A549 (cell line): ENCODE data around the gene ACOT7. TPM values are rescaled to one million over a fixed set of nuclear protein-coding genes. Genes with fewer than 3 reads are reported as not detected.

Experiments used
- ATAC-seq, 2 experiments: fragments of 200-7000 bp in 1 of 2; fragments of >200 bp in 1 of 2; cut with Nextera tagmentation in 1 of 2; cut with Tn5 transposase in 1 of 2; 3 replicates each; pipeline versions ENCODE4 v1.8.0 to v1.9.1; 2018 to 2020; ENCODE audit warnings: mild to moderate bottlenecking in 1 of 2, moderate library complexity in 1 of 2
- CTCF ChIA-PET: fragments of 300-600 bp; sonication (Branson Sonifier 250); formaldehyde crosslinking; extraction: SDS; loops from one replicate; lab custom pipeline; 2021; ENCODE audit warnings: antibody characterized with exemption, inconsistent platforms; lab: Yijun Ruan, JAX
- POLR2A ChIA-PET: fragments of 350-600 bp; formaldehyde crosslinking; extraction: SDS; loops from one replicate; lab custom pipeline; 2021; ENCODE audit warnings: antibody characterized with exemption, inconsistent platforms; lab: Yijun Ruan, JAX
- DNase-seq, 2 experiments: peaks; one replicate each; pipeline versions ENCODE4 v3.0.0 to v3.0.0-alpha.2; 2011 to 2016; ENCODE audit warnings: low read depth in 1 of 2, low spot score in 1 of 2
- FAIRE-seq: peaks from 2 replicates; lab custom pipeline; 2011; peaks lifted over from hg19 to GRCh38; lab: Jason Lieb, UNC
- H3K27ac ChIP-seq, 2 experiments: fragments of >200 bp; sonication (Bioruptor Twin); formaldehyde crosslinking; 3 replicates each; pipeline ENCODE4 v1.5.1; 2016 to 2017
- H3K4me1 ChIP-seq: fragments of >200 bp; sonication (Bioruptor Twin); formaldehyde crosslinking; 3 replicates; pipeline ENCODE4 v1.6.1; 2016
- H3K4me2 ChIP-seq: fragments of >200 bp; sonication (Bioruptor Twin); formaldehyde crosslinking; 3 replicates; pipeline ENCODE4 v1.6.1; 2016
- H3K4me3 ChIP-seq: fragments of >200 bp; sonication (Bioruptor Twin); formaldehyde crosslinking; 3 replicates; pipeline ENCODE4 v1.5.1; 2016
- H3K9me3 ChIP-seq: fragments of >200 bp; sonication (Bioruptor Twin); formaldehyde crosslinking; 3 replicates; pipeline ENCODE4 v1.6.1; 2016
- ATOH8 ChIP-seq: fragments of 250-450 bp; sonication (Bioruptor Pico); IDR thresholded peaks from 2 replicates; pipeline ENCODE4 v1.5.0; 2020; ENCODE audit warnings: low read depth, mild to moderate bottlenecking, moderate library complexity
- BHLHE40 ChIP-seq: IDR thresholded peaks from 2 replicates; pipeline ENCODE4 v1.6.1; 2012; ENCODE audit warnings: low read depth, low read length, inconsistent platforms
- CBX2 ChIP-seq: fragments of 200-600 bp; sonication (generic); IDR thresholded peaks from 2 replicates; pipeline ENCODE4 v1.6.1; 2016; ENCODE audit warnings: low read depth, mild to moderate bottlenecking, borderline replicate concordance
- CBX8 ChIP-seq: fragments of 200-600 bp; sonication (generic); IDR thresholded peaks from 2 replicates; pipeline ENCODE4 v1.6.1; 2016
- CHD4 ChIP-seq: fragments of 200-600 bp; sonication (generic); IDR thresholded peaks from 2 replicates; pipeline ENCODE4 v1.6.1; 2016; ENCODE audit warnings: antibody characterized with exemption, mild to moderate bottlenecking, borderline replicate concordance
- CTCF ChIP-seq: fragments of >200 bp; sonication (Bioruptor Twin); formaldehyde crosslinking; IDR thresholded peaks from 3 replicates; pipeline ENCODE4 v1.5.1; 2016
- E2F6 ChIP-seq: IDR thresholded peaks from 2 replicates; pipeline ENCODE4 v1.6.1; 2012; ENCODE audit warnings: low read depth, borderline replicate concordance
- ELK1 ChIP-seq: fragments of 150-350 bp; IDR thresholded peaks from 2 replicates; pipeline ENCODE4 v1.6.1; 2014; ENCODE audit warnings: low read depth, mild to moderate bottlenecking, low read length
- EP300 ChIP-seq, 2 experiments: fragments of >200 bp; sonication (Bioruptor Twin); formaldehyde crosslinking; IDR thresholded peaks; 2 replicates in 1 of 2; 3 replicates in 1 of 2; pipeline ENCODE4 v1.6.1; 2016 to 2017
- ESRRA ChIP-seq: fragments of 150-350 bp; IDR thresholded peaks from 2 replicates; pipeline ENCODE4 v1.6.1; 2014; ENCODE audit warnings: mild to moderate bottlenecking, low read length, borderline replicate concordance
- FOXS1 ChIP-seq: fragments of 250-450 bp; sonication (Bioruptor Pico); IDR thresholded peaks from 2 replicates; pipeline ENCODE4 v1.5.0; 2020; ENCODE audit warnings: mild to moderate bottlenecking, moderate library complexity
- HES2 ChIP-seq: fragments of >200 bp; sonication (Bioruptor Twin); formaldehyde crosslinking; IDR thresholded peaks from 2 replicates; pipeline ENCODE4 v1.6.1; 2016
- HMGXB4 ChIP-seq: fragments of 250-450 bp; sonication (Bioruptor Pico); IDR thresholded peaks from 2 replicates; pipeline ENCODE4 v1.5.0; 2021; ENCODE audit warnings: mild to moderate bottlenecking, moderate library complexity, borderline replicate concordance
- HOXB13 ChIP-seq: fragments of 250-450 bp; sonication (Bioruptor Pico); IDR thresholded peaks from 2 replicates; pipeline ENCODE4 v1.5.0; 2020; ENCODE audit warnings: low read depth, mild to moderate bottlenecking, moderate library complexity
- HOXB5 ChIP-seq: fragments of 250-450 bp; sonication (Bioruptor Pico); IDR thresholded peaks from 2 replicates; pipeline ENCODE4 v1.5.0; 2020; ENCODE audit warnings: mild to moderate bottlenecking, moderate library complexity
- JUNB ChIP-seq: fragments of >200 bp; sonication (Bioruptor Twin); formaldehyde crosslinking; IDR thresholded peaks from 2 replicates; pipeline ENCODE4 v1.6.1; 2016
- MYC ChIP-seq: IDR thresholded peaks from 2 replicates; pipeline ENCODE4 v1.6.1; 2012; ENCODE audit warnings: mild to moderate bottlenecking, inconsistent platforms, low read length, improper control_type of control experiment, borderline replicate concordance
- NFE2L2 ChIP-seq: fragments of 150-350 bp; conservative IDR thresholded peaks from 2 replicates; pipeline ENCODE4 v1.6.1; 2014; ENCODE audit warnings: low read length
- PBX3 ChIP-seq: IDR thresholded peaks from 2 replicates; pipeline ENCODE4 v1.6.1; 2012
- POLR2A ChIP-seq: IDR thresholded peaks from 2 replicates; pipeline ENCODE4 v1.6.1; 2012; ENCODE audit warnings: mild to moderate bottlenecking, low read length
- RAD21 ChIP-seq, 2 experiments: fragments of >200 bp in 1 of 2; sonication (Bioruptor Twin) in 1 of 2; formaldehyde crosslinking in 1 of 2; IDR thresholded peaks in 1 of 2; conservative IDR thresholded peaks in 1 of 2; 2 replicates in 1 of 2; 3 replicates in 1 of 2; pipeline ENCODE4 v1.6.1; 2012 to 2018; ENCODE audit warnings: inconsistent platforms in 1 of 2
- RNF2 ChIP-seq: fragments of 200-600 bp; sonication (generic); IDR thresholded peaks from 2 replicates; pipeline ENCODE4 v1.6.1; 2016; ENCODE audit warnings: low read depth, mild to moderate bottlenecking, antibody characterized with exemption, moderate library complexity, borderline replicate concordance
- SMC3 ChIP-seq: fragments of >200 bp; sonication (Bioruptor Twin); formaldehyde crosslinking; IDR thresholded peaks from 3 replicates; pipeline ENCODE4 v1.6.1; 2018; ENCODE audit warnings: inconsistent platforms
- USF2 ChIP-seq: fragments of 450-650 bp; IDR thresholded peaks from 2 replicates; pipeline ENCODE4 v1.6.1; 2014; ENCODE audit warnings: antibody characterized with exemption
- ZFP36 ChIP-seq: fragments of 450-650 bp; IDR thresholded peaks from 2 replicates; pipeline ENCODE4 v1.6.1; 2014; ENCODE audit warnings: borderline replicate concordance; ENCODE audit not compliant: partially characterized antibody
- ZSCAN20 ChIP-seq: fragments of 250-450 bp; sonication (Bioruptor Pico); IDR thresholded peaks from 2 replicates; pipeline ENCODE4 v1.8.0; 2022; ENCODE audit warnings: mild to moderate bottlenecking, moderate library complexity
- WGBS: methylation state at CpG from one replicate; pipeline ENCODE4 v1.1.6; 2017; ENCODE audit errors: missing lambda C conversion rate; 5-methylcytosine and 5-hydroxymethylcytosine counted together
- polyA plus RNA-seq, 4 experiments: library from polyadenylated mRNA; depleted of rRNA in 3 of 4; stranded (reverse); fragments of >200 nt; fragmentation: RNase III in 1 of 4; extraction: RNeasy Plus Mini Kit Qiagen cat#74134 plus additional on column Dnase treatment in 1 of 4; gene quantifications; 2 replicates in 3 of 4; 3 replicates in 1 of 4; pipeline ENCODE4 v1.2.3, GENCODE V29; 2011 to 2017

The ACOT7 gene
- polyA plus RNA-seq, 2 of the 4 experiments (the other 2 are of a cell fraction) = 48.0 to 49.6 TPM

- ATAC-seq (no peak), DNase-seq (no peak), FAIRE-seq (no peak)
- WGBS = 87% methylated on average over 11 of the region's 12 CpGs
- Histone ChIP-seq H3K4me1 (no peaks in the 10 kb centered on the region), H3K4me3 (no peak overlapping the region), H3K27ac (no peak overlapping the region), H3K9me3 (no peaks in the 10 kb centered on the region), H3K4me2 (no peak overlapping the region)
- TF ChIP-seq USF2 (no peak), CHD4 (no peak), JUNB (no peak), HOXB5 (CRISPR knock-in tag) (no peak), RAD21 (conservative IDR thresholded peaks at IDR 0.05 in 1 of 2, IDR thresholded peaks at IDR 0.05 in 1 of 2) (no peak), NFE2L2 (no peak), SMC3 (no peak), ZSCAN20 (CRISPR knock-in tag) (no peak), ELK1 (no peak), MYC (no peak), ZFP36 (no peak), HES2 (no peak), PBX3 (no peak), CBX2 (no peak), CBX8 (no peak), BHLHE40 (no peak), FOXS1 (no peak), EP300 (IDR thresholded peaks at IDR 0.05) (no peak), HMGXB4 (CRISPR knock-in tag) (no peak), ATOH8 (no peak)
- ChIA-PET CTCF (no interaction called here), POLR2A (no interaction called here)
Measured at GRCh38 chr1:6314503-6314902, 79.1 kb downstream of the ACOT7 start.

GRCh38 chr1:6313393-6314200 is 80.0 kb downstream of the ACOT7 start:
- no peak overlapping the region for H3K27ac ChIP-seq
- ChIA-PET CTCF (interaction anchor here (1.0 kb wide), 1 partner anchor 10 kb away, joined by 4 read pairs; no protein-coding TSS in a partner anchor), POLR2A (no interaction called here)
- DNase-seq (no peak), ATAC-seq (no peak), FAIRE-seq (no peak)
- WGBS = 87% methylated on average over 18 of the region's 18 CpGs
- H3K4me1 ChIP-seq = no peaks in the 10 kb centered on the region
- H3K4me2 ChIP-seq = no peak overlapping the region
- H3K4me3 ChIP-seq = no peak overlapping the region
- no peak for TF ChIP-seq RNF2
- TF ChIP-seq ZFP36 = no peak
- no peak for TF ChIP-seq BHLHE40
- no peak for TF ChIP-seq POLR2A
- no peak for TF ChIP-seq E2F6
- TF ChIP-seq CTCF = no peak
- TF ChIP-seq ESRRA = no peak
- no peak for TF ChIP-seq HOXB13 (CRISPR knock-in tag)
- H3K9me3 ChIP-seq = no peaks in the 10 kb centered on the region
